Activated CD8-positive, alpha-beta T cell treated with anti-CD3 and anti-CD28 coated beads for 36 hours (primary cell): Measurements from ENCODE around the gene AHNAK. TPM values are rescaled to one million over a fixed set of nuclear protein-coding genes. Genes with fewer than 3 reads are reported as not detected.

ENCODE experiments used
- ATAC-seq: fragments of 200-7000 bp; cut with Tn5 transposase; one replicate; pipeline ENCODE4 v1.10.0; 2021; ENCODE audit warnings: mild to moderate bottlenecking, moderate library complexity
- CTCF ChIA-PET: fragments of 350-600 bp; sonication (Branson Sonifier 250); formaldehyde crosslinking; loops from one replicate; lab custom pipeline; 2021; ENCODE audit warnings: antibody characterized with exemption; lab: Charles Lee
- POLR2A ChIA-PET: fragments of 350-600 bp; sonication (Branson Sonifier 250); formaldehyde crosslinking; loops from one replicate; lab custom pipeline; 2021; ENCODE audit warnings: antibody characterized with exemption; lab: Charles Lee
- DNase-seq: peaks from one replicate; pipeline ENCODE4 v3.0.0-alpha.2; 2020
- H3K27ac Mint-ChIP-seq: one replicate; pipeline ENCODE4 v1.8.0; 2021; ENCODE audit warnings: mild to moderate bottlenecking, mixed read lengths
- H3K27me3 Mint-ChIP-seq: one replicate; pipeline ENCODE4 v1.8.0; 2021; ENCODE audit warnings: mixed read lengths
- H3K36me3 Mint-ChIP-seq: one replicate; pipeline ENCODE4 v1.8.0; 2021; ENCODE audit warnings: low read depth, mixed read lengths
- H3K4me1 Mint-ChIP-seq: one replicate; pipeline ENCODE4 v1.8.0; 2021; ENCODE audit warnings: low read depth, mixed read lengths
- H3K4me3 Mint-ChIP-seq: one replicate; pipeline ENCODE4 v1.8.0; 2021; ENCODE audit warnings: mild to moderate bottlenecking, moderate library complexity, mixed read lengths
- H3K9me3 Mint-ChIP-seq: one replicate; pipeline ENCODE4 v1.8.0; 2021; ENCODE audit warnings: mixed read lengths
- CTCF ChIP-seq: fragments of 200-600 bp; IDR thresholded peaks from one replicate; pipeline ENCODE4 v1.8.0; 2022; ENCODE audit warnings: antibody characterized with exemption, mild to moderate bottlenecking
- intact Hi-C: fragments of 100-400 bp; cut with micrococcal nuclease; formaldehyde crosslinking; loops from one replicate; pipeline ENCODE4 v1.10.0; 2022
- total RNA-seq, 2 experiments: library from RNA; stranded (reverse); gene quantifications; one replicate each; pipeline ENCODE4 v1.2.3, GENCODE V29; 2021

The AHNAK gene
- total RNA-seq, 2 experiments from 2014 or later = 41.1 to 43.0 TPM

GRCh38 chr11:62555464-62556107 is 9.0 kb upstream of the AHNAK start:
- intact Hi-C loops = loop anchor here (2.0 to 5.0 kb wide), 2 partner anchors 13 to 128 kb away; no protein-coding TSS in a partner anchor
- no peak for TF ChIP-seq CTCF
- Mint-ChIP-seq H3K36me3 (peaks cover 40% of the 10 kb centered on the region), H3K9me3 (no peaks in the 10 kb centered on the region), H3K27me3 (no peaks in the 10 kb centered on the region), H3K4me1 (peaks cover 93% of the 10 kb centered on the region), H3K27ac (peak overlapping the region; percentile 94), H3K4me3 (peak overlapping the region; percentile 41)
- DNase-seq = peak; percentile 70
- CTCF ChIA-PET = interaction anchor here (0.6 to 8.1 kb wide), 5 partner anchors 12 to 1801 kb away, joined by 3 to 97 read pairs (median 22); partner anchors contain the start of gene EML3
- peak; percentile 15 for ATAC-seq
- POLR2A ChIA-PET = interaction anchor here (0.7 to 14.2 kb wide), 9 partner anchors 8 to 588 kb away, joined by 3 to 156 read pairs (median 7); partner anchors contain the start of genes EEF1G, FTH1, TUT1 and UQCC3

GRCh38 chr11:62554387-62555167 is 8.0 kb upstream of the AHNAK start:
- intact Hi-C loops = loop anchor here (5.0 kb wide), 1 partner anchor 127 kb away; no protein-coding TSS in a partner anchor
- H3K36me3 Mint-ChIP-seq = peaks cover 31% of the 10 kb centered on the region
- TF ChIP-seq CTCF = no peak
- DNase-seq (no peak), ATAC-seq (no peak)
- peak overlapping the region; percentile 94 for H3K27ac Mint-ChIP-seq
- CTCF ChIA-PET = interaction anchor here (1.0 to 8.1 kb wide), 4 partner anchors 11 to 159 kb away, joined by 3 to 97 read pairs (median 42); no protein-coding TSS in a partner anchor
- H3K4me3 Mint-ChIP-seq = no peak overlapping the region
- POLR2A ChIA-PET = interaction anchor here (1.2 to 14.2 kb wide), 7 partner anchors 9 to 301 kb away, joined by 3 to 156 read pairs (median 11); partner anchors contain the start of genes C11orf98, CSKMT, EEF1G and TUT1
- H3K4me1 Mint-ChIP-seq = peaks cover 89% of the 10 kb centered on the region
- no peaks in the 10 kb centered on the region for H3K9me3 Mint-ChIP-seq
- no peaks in the 10 kb centered on the region for H3K27me3 Mint-ChIP-seq

GRCh38 chr11:62553839-62554361 is 7.3 kb upstream of the AHNAK start:
- H3K27me3 Mint-ChIP-seq = no peaks in the 10 kb centered on the region
- no peak for DNase-seq

More at GRCh38 chr11:62553839-62554361, 7.3 kb upstream of the AHNAK start:
- intact Hi-C loops = no loop called here
- no peak for ATAC-seq
- peaks cover 25% of the 10 kb centered on the region for H3K36me3 Mint-ChIP-seq
- no peak for TF ChIP-seq CTCF
- POLR2A ChIA-PET = interaction anchor here (1.0 to 14.2 kb wide), 9 partner anchors 9 to 302 kb away, joined by 3 to 156 read pairs (median 5); partner anchors contain the start of genes BSCL2, C11orf98, CSKMT and EEF1G
- CTCF ChIA-PET = interaction anchor here (1.0 to 8.1 kb wide), 4 partner anchors 10 to 159 kb away, joined by 3 to 97 read pairs (median 32); no protein-coding TSS in a partner anchor
- no peaks in the 10 kb centered on the region for H3K9me3 Mint-ChIP-seq
- H3K4me3 Mint-ChIP-seq = no peak overlapping the region
- H3K27ac Mint-ChIP-seq = peak overlapping the region; percentile 94
- H3K4me1 Mint-ChIP-seq = peaks cover 82% of the 10 kb centered on the region
